H1 (cell line): ENCODE results near the gene C7orf57. TPM values are rescaled to one million over a fixed set of nuclear protein-coding genes. Genes with fewer than 3 reads are reported as not detected.

Experiments used
- BACH1 ChIP-seq: IDR thresholded peaks from 2 replicates; pipeline ENCODE4 v1.6.1; 2012; ENCODE audit warnings: low read length, improper control_type of control experiment
- CREB1 ChIP-seq: IDR thresholded peaks from 2 replicates; pipeline ENCODE4 v1.6.1; 2012; ENCODE audit warnings: inconsistent platforms
- JUN ChIP-seq: IDR thresholded peaks from 2 replicates; pipeline ENCODE4 v1.6.1; 2011; ENCODE audit warnings: low read depth, mild to moderate bottlenecking, improper control_type of control experiment, low read length
- KDM1A ChIP-seq: fragments of 200-600, 300-600 bp; sonication (generic); IDR thresholded peaks from 2 replicates; pipeline ENCODE4 v1.7.1; 2016; ENCODE audit warnings: mild to moderate bottlenecking, low read length, borderline replicate concordance
- MAFK ChIP-seq: IDR thresholded peaks from 2 replicates; pipeline ENCODE4 v1.6.1; 2012; ENCODE audit warnings: low read depth, mild to moderate bottlenecking, improper control_type of control experiment, low read length
- POLR2A ChIP-seq, 2 experiments: IDR thresholded peaks; 1 replicate in 1 of 2; 2 replicates in 1 of 2; pipeline ENCODE4 v1.6.1; 2011; ENCODE audit warnings: low read depth in 2 of 2, low read length in 2 of 2, mild to moderate bottlenecking in 2 of 2; ENCODE audit errors: control extremely low read depth in 1 of 2
- RBBP5 ChIP-seq: IDR thresholded peaks from 2 replicates; pipeline ENCODE4 v1.7.1; 2012; ENCODE audit warnings: low read depth, mild to moderate bottlenecking, inconsistent platforms, low read length, moderate library complexity, borderline replicate concordance
- TCF12 ChIP-seq: IDR thresholded peaks from 2 replicates; pipeline ENCODE4 v1.6.1; 2011; ENCODE audit warnings: low read depth, mild to moderate bottlenecking, low read length
- polyA plus RNA-seq, 7 experiments: library from polyadenylated mRNA; depleted of rRNA in 3 of 7; stranded (reverse) in 5 of 7; unstranded in 2 of 7; fragments of >200 nt in 5 of 7; fragments of 200-250 nt in 2 of 7; gene quantifications; 1 replicate in 5 of 7; 2 replicates in 1 of 7; 4 replicates in 1 of 7; pipeline versions ENCODE4 v1.2.1 to v1.2.3, GENCODE V29; 2011 to 2013; ENCODE audit warnings: missing spikeins in 2 of 7, mixed read lengths in 2 of 7
- total RNA-seq: library from RNA; stranded (reverse); fragmentation: NEBNext Ultra II Directional; extraction: Animal tissue kit (Norgen Biotek cat#: 25700); gene quantifications from 2 replicates; pipeline ENCODE4 v1.2.1, GENCODE V29; 2021

Gene C7orf57
- total and polyA plus RNA-seq, 2 of the 8 experiments (the other 6 are each of a cell fraction or from before 2014, with no cell fraction given), result 0.08 to 0.56 TPM

- TF ChIP-seq CREB1 (no peak), JUN (no peak), RBBP5 (no peak), KDM1A (no peak), BACH1 (no peak), TCF12 (no peak), MAFK (no peak), POLR2A (IDR thresholded peaks at IDR 0.05; ENCODE audit: control extremely low read depth in 1 of 2, low read depth in 2 of 2, low read length in 2 of 2) (no peak)
Measured at GRCh38 chr7:48042216-48042615, 6.9 kb downstream of the C7orf57 start (continued).
